Gastrocnemius medialis (tissue), 4 donors: ENCODE data around the gene ITIH4. TPM values are rescaled to one million over a fixed set of nuclear protein-coding genes. Genes with fewer than 3 reads are reported as not detected.

Experiments used
- ATAC-seq, 2 donors: fragments of 150-250 bp; one replicate each; pipeline ENCODE4 v1.9.1; 2016
- DNase-seq, 2 donors: peaks; one replicate each; pipeline ENCODE4 v3.0.0-alpha.2; 2019
- H3K27ac ChIP-seq, 4 donors: fragments of 200-600 bp; sonication (generic); 1 replicate in 1 of 4; 2 replicates in 3 of 4; pipeline ENCODE4 v1.5.1; 2016 to 2018; ENCODE audit warnings: mild to moderate bottlenecking in 2 of 4, moderate library complexity in 1 of 4
- H3K27me3 ChIP-seq, 3 donors: fragments of 200-600 bp; sonication (generic) in 2 of 3; 1 replicate in 1 of 3; 2 replicates in 2 of 3; pipeline versions ENCODE4 v1.5.1 to v1.6.0; 2016 to 2019; ENCODE audit warnings: mild to moderate bottlenecking in 1 of 3, moderate library complexity in 1 of 3
- H3K36me3 ChIP-seq, 2 donors: fragments of 200-600 bp; sonication (generic) in 1 of 2; one replicate each; pipeline ENCODE4 v1.5.1; 2017 to 2018
- H3K4me1 ChIP-seq, 2 donors: fragments of 200-600 bp; sonication (generic) in 1 of 2; one replicate each; pipeline ENCODE4 v1.5.1; 2016 to 2017; ENCODE audit warnings: mild to moderate bottlenecking in 2 of 2
- H3K4me3 ChIP-seq, 4 donors: fragments of 200-600 bp; sonication (generic) in 3 of 4; 1 replicate in 1 of 4; 2 replicates in 3 of 4; pipeline ENCODE4 v1.5.1; 2016 to 2019; ENCODE audit warnings: mild to moderate bottlenecking in 2 of 4
- H3K9me3 ChIP-seq, 3 donors: fragments of 200-600 bp; sonication (generic) in 2 of 3; 1 replicate in 1 of 3; 2 replicates in 2 of 3; pipeline ENCODE4 v1.5.1; 2016 to 2019
- CTCF ChIP-seq, 5 experiments: fragments of 450-650 bp in 3 of 5; fragments of 200-600 bp in 2 of 5; sonication (generic) in 2 of 5; IDR thresholded peaks in 4 of 5; conservative IDR thresholded peaks in 1 of 5; 1 replicate in 4 of 5; 2 replicates in 1 of 5; pipeline ENCODE4 v1.5.1; 2016 to 2019; ENCODE audit warnings: antibody characterized with exemption in 5 of 5, mild to moderate bottlenecking in 3 of 5, moderate library complexity in 3 of 5
- POLR2A ChIP-seq, 2 donors: fragments of 450-650 bp; IDR thresholded peaks; one replicate each; pipeline ENCODE4 v1.6.1; 2017; ENCODE audit warnings: antibody characterized with exemption in 2 of 2, mild to moderate bottlenecking in 2 of 2, moderate library complexity in 2 of 2
- in situ Hi-C, 4 donors: fragments of 200-750 bp; cut with MboI; loops; one replicate each; pipeline versions ENCODE4 v1.15.0 to v1.8.0; 2017; ENCODE audit warnings: low sequenced_read_pairs in 4 of 4
- intact Hi-C: fragments of 100-400 bp; cut with DNase I; formaldehyde crosslinking; loops from one replicate; pipeline ENCODE4 v1.15.1; 2023; ENCODE audit warnings: low total_unique reads
- total RNA-seq, 4 donors: library from RNA; depleted of rRNA; stranded (reverse); fragments of >200 nt; gene quantifications; one replicate each; pipeline versions ENCODE4 v1.1.0 to v1.2.3, GENCODE V29; 2016

Gene ITIH4
- total RNA-seq, 4 donors from 2014 or later, result 3.5 to 20.4 (median 12.7) TPM

- DNase-seq, result no peak
- H3K36me3 ChIP-seq, result no peaks in the 10 kb centered on the region
- in situ Hi-C loops, result no loop called here
- intact Hi-C loops, result no loop called here
- ATAC-seq, result no peak
- H3K4me1 ChIP-seq, result peaks cover 0 to 6% of the 10 kb centered on the region in 2 donors
- H3K27me3 ChIP-seq, result no peaks in the 10 kb centered on the region
- H3K9me3 ChIP-seq, result no peaks in the 10 kb centered on the region
- H3K4me3 ChIP-seq, result no peak overlapping the region
- TF ChIP-seq CTCF (IDR thresholded peaks at IDR 0.05 in 4 of 5, conservative IDR thresholded peaks at IDR 0.05 in 1 of 5) (no peak), POLR2A (IDR thresholded peaks at IDR 0.05) (no peak)
- no peak overlapping the region for H3K27ac ChIP-seq
Measured at GRCh38 chr3:52795298-52795900, 35.1 kb downstream of the ITIH4 start.

- intact Hi-C loops, result no loop called here
- TF ChIP-seq CTCF (IDR thresholded peaks at IDR 0.05 in 4 of 5, conservative IDR thresholded peaks at IDR 0.05 in 1 of 5), result no peak
- no peak for TF ChIP-seq POLR2A (IDR thresholded peaks at IDR 0.05)
- H3K9me3 ChIP-seq, result no peaks in the 10 kb centered on the region
- H3K4me3 ChIP-seq, result no peak within 1 kb of the TSS
- no peaks in the 10 kb centered on the region for H3K27me3 ChIP-seq
- H3K27ac ChIP-seq, result no peak within 1 kb of the TSS
- in situ Hi-C loops, result no loop called here
- no peak for ATAC-seq
- DNase-seq, result no peak
- H3K36me3 ChIP-seq, result no peaks in the 10 kb centered on the region
- H3K4me1 ChIP-seq, result no peaks in the 10 kb centered on the region
Measured at GRCh38 chr3:52794612-52795099, 35.8 kb downstream of the ITIH4 start, which contains the start of gene ITIH3. Gene ITIH3, plus strand, starts transcription at chr3:52794796. Its CDS starts 8 bp downstream, at chr3:52794804.

GRCh38 chr3:52793702-52794611 is 36.5 kb downstream of the ITIH4 start:
- in situ Hi-C loops, result no loop called here
- no peak for ATAC-seq
- Histone ChIP-seq H3K36me3 (no peaks in the 10 kb centered on the region), H3K27me3 (no peaks in the 10 kb centered on the region), H3K9me3 (no peaks in the 10 kb centered on the region), H3K27ac (no peak overlapping the region), H3K4me1 (no peaks in the 10 kb centered on the region), H3K4me3 (no peak overlapping the region)
- intact Hi-C loops, result no loop called here
- no peak for DNase-seq
- TF ChIP-seq POLR2A (IDR thresholded peaks at IDR 0.05) (no peak), CTCF (IDR thresholded peaks at IDR 0.05 in 4 of 5, conservative IDR thresholded peaks at IDR 0.05 in 1 of 5) (no peak)

- intact Hi-C loops, result no loop called here
- TF ChIP-seq CTCF (IDR thresholded peaks at IDR 0.05 in 4 of 5, conservative IDR thresholded peaks at IDR 0.05 in 1 of 5), result no peak
- TF ChIP-seq POLR2A (IDR thresholded peaks at IDR 0.05), result no peak
- Histone ChIP-seq H3K36me3 (no peaks in the 10 kb centered on the region), H3K4me1 (no peaks in the 10 kb centered on the region), H3K4me3 (no peak overlapping the region), H3K27me3 (no peaks in the 10 kb centered on the region), H3K27ac (no peak overlapping the region), H3K9me3 (no peaks in the 10 kb centered on the region)
- in situ Hi-C loops, result no loop called here
- ATAC-seq (no peak), DNase-seq (no peak)
Measured at GRCh38 chr3:52792961-52793695, 37.3 kb downstream of the ITIH4 start.
